H9 (cell line): Measurements from ENCODE around the gene DSE. TPM values are rescaled to one million over a fixed set of nuclear protein-coding genes. Genes with fewer than 3 reads are reported as not detected.

ENCODE experiments used
- DNase-seq: peaks from one replicate; pipeline ENCODE4 v3.0.0-alpha.2; 2017
- H2AFZ ChIP-seq: one replicate; pipeline ENCODE4 v1.6.1; 2013; ENCODE audit warnings: mild to moderate bottlenecking, low read length, control low read depth, moderate library complexity
- H2AK5ac ChIP-seq: 2 replicates; pipeline ENCODE4 v1.6.1; 2013; ENCODE audit warnings: low read length, control low read depth, mixed read lengths; ENCODE audit not compliant: insufficient read length
- H2BK120ac ChIP-seq: one replicate; pipeline ENCODE4 v1.6.1; 2013; ENCODE audit warnings: low read depth, mild to moderate bottlenecking, low read length, control low read depth, inconsistent platforms; ENCODE audit not compliant: poor library complexity, severe bottlenecking
- H2BK12ac ChIP-seq: 2 replicates; pipeline ENCODE4 v1.6.1; 2013; ENCODE audit warnings: low read length, control low read depth, mixed read lengths, low read depth; ENCODE audit not compliant: insufficient read length
- H2BK15ac ChIP-seq: 2 replicates; pipeline ENCODE4 v1.6.1; 2013; ENCODE audit warnings: low read depth, low read length, control low read depth
- H2BK20ac ChIP-seq: one replicate; pipeline ENCODE4 v1.6.1; 2013; ENCODE audit warnings: low read depth, mild to moderate bottlenecking, low read length, control low read depth, inconsistent platforms; ENCODE audit not compliant: poor library complexity, severe bottlenecking
- H2BK5ac ChIP-seq: 2 replicates; pipeline ENCODE4 v1.6.1; 2013; ENCODE audit warnings: low read length, control low read depth, mixed read lengths; ENCODE audit not compliant: insufficient read length
- H3K14ac ChIP-seq: 2 replicates; pipeline ENCODE4 v1.6.1; 2013; ENCODE audit warnings: low read length, control low read depth; ENCODE audit not compliant: insufficient read depth
- H3K18ac ChIP-seq: 2 replicates; pipeline ENCODE4 v1.6.1; 2013; ENCODE audit warnings: low read depth, mild to moderate bottlenecking, mixed read lengths, low read length, control low read depth; ENCODE audit not compliant: insufficient read length
- H3K23ac ChIP-seq: 2 replicates; pipeline ENCODE4 v1.6.1; 2013; ENCODE audit warnings: low read length, control low read depth, mixed read lengths, low read depth; ENCODE audit not compliant: insufficient read length
- H3K23me2 ChIP-seq: 2 replicates; pipeline ENCODE4 v1.6.1; 2013; ENCODE audit warnings: low read depth, mild to moderate bottlenecking, mixed read lengths, low read length, control low read depth; ENCODE audit not compliant: insufficient read length, poor library complexity, severe bottlenecking
- H3K27ac ChIP-seq: 2 replicates; pipeline ENCODE4 v1.5.1; 2013; ENCODE audit warnings: low read length, control low read depth, mixed read lengths, low read depth; ENCODE audit not compliant: insufficient read length
- H3K27me3 ChIP-seq: 2 replicates; pipeline ENCODE4 v1.6.1; 2013; ENCODE audit warnings: low read length, control low read depth, inconsistent platforms; ENCODE audit not compliant: insufficient read depth
- H3K4ac ChIP-seq: 2 replicates; pipeline ENCODE4 v1.6.1; 2013; ENCODE audit warnings: low read depth, mild to moderate bottlenecking, control low read depth, inconsistent platforms, low read length, moderate library complexity
- H3K4me1 ChIP-seq: 2 replicates; pipeline ENCODE4 v1.6.1; 2013; ENCODE audit warnings: low read length, control low read depth, inconsistent platforms; ENCODE audit not compliant: insufficient read depth
- H3K4me2 ChIP-seq: 2 replicates; pipeline ENCODE4 v1.6.1; 2013; ENCODE audit warnings: low read length, control low read depth, mixed read lengths; ENCODE audit not compliant: insufficient read length, insufficient read depth
- H3K56ac ChIP-seq: 2 replicates; pipeline ENCODE4 v1.6.1; 2013; ENCODE audit warnings: low read depth, mild to moderate bottlenecking, mixed read lengths, low read length, control low read depth; ENCODE audit not compliant: insufficient read length
- H3K79me1 ChIP-seq: 2 replicates; pipeline ENCODE4 v1.6.1; 2013; ENCODE audit warnings: low read depth, mild to moderate bottlenecking, moderate library complexity, low read length, control low read depth, inconsistent platforms; ENCODE audit not compliant: insufficient read depth, poor library complexity, severe bottlenecking
- H3K79me2 ChIP-seq: 2 replicates; pipeline ENCODE4 v1.6.1; 2013; ENCODE audit warnings: low read length, control low read depth, inconsistent platforms; ENCODE audit not compliant: insufficient read depth
- H3K9ac ChIP-seq: 2 replicates; pipeline ENCODE4 v1.6.1; 2013; ENCODE audit warnings: low read length, control low read depth, mixed read lengths; ENCODE audit not compliant: insufficient read length; ENCODE audit errors: extremely low read depth
- H3K9me3 ChIP-seq: one replicate; pipeline ENCODE4 v1.6.1; 2013; ENCODE audit warnings: low read depth, low read length, inconsistent platforms; ENCODE audit not compliant: control insufficient read depth
- H3T11ph ChIP-seq: one replicate; pipeline ENCODE4 v1.6.1; 2013; ENCODE audit warnings: mild to moderate bottlenecking, low read length, control low read depth, inconsistent platforms
- H4K20me1 ChIP-seq: one replicate; pipeline ENCODE4 v1.6.1; 2013; ENCODE audit not compliant: control insufficient read depth, insufficient read length, insufficient read depth
- H4K5ac ChIP-seq: 2 replicates; pipeline ENCODE4 v1.6.1; 2013; ENCODE audit warnings: low read depth, mild to moderate bottlenecking, mixed read lengths, low read length, control low read depth; ENCODE audit not compliant: insufficient read length
- H4K8ac ChIP-seq: replicated peaks from 2 replicates; pipeline ENCODE4 v1.6.1; 2013; ENCODE audit warnings: low read length, control low read depth, mixed read lengths, low read depth; ENCODE audit not compliant: insufficient read length
- H4K91ac ChIP-seq: 2 replicates; pipeline ENCODE4 v1.6.1; 2013; ENCODE audit warnings: low read depth, mild to moderate bottlenecking, moderate library complexity, mixed read lengths, low read length, control low read depth; ENCODE audit not compliant: insufficient read length
- H3K27ac Mint-ChIP-seq, 3 experiments: 2 replicates in 2 of 3; 3 replicates in 1 of 3; pipeline ENCODE4 v1.8.0; 2020 to 2021; ENCODE audit warnings: mixed read lengths in 3 of 3, mild to moderate bottlenecking in 1 of 3, moderate library complexity in 1 of 3
- H3K27me3 Mint-ChIP-seq: 2 replicates; pipeline ENCODE4 v1.8.0; 2021; ENCODE audit warnings: low read depth, mild to moderate bottlenecking, moderate library complexity, mixed read lengths
- H3K36me3 Mint-ChIP-seq, 3 experiments: 2 replicates in 2 of 3; 3 replicates in 1 of 3; pipeline ENCODE4 v1.8.0; 2020 to 2021; ENCODE audit warnings: low read depth in 3 of 3, mixed read lengths in 3 of 3; ENCODE audit not compliant: insufficient read depth in 1 of 3
- H3K4me1 Mint-ChIP-seq, 2 experiments: 2 replicates each; pipeline ENCODE4 v1.8.0; 2020; ENCODE audit warnings: mixed read lengths in 2 of 2
- H3K4me3 Mint-ChIP-seq, 2 experiments: 2 replicates in 1 of 2; 3 replicates in 1 of 2; pipeline ENCODE4 v1.8.0; 2020 to 2021; ENCODE audit warnings: mild to moderate bottlenecking in 2 of 2, mixed read lengths in 2 of 2, moderate library complexity in 1 of 2
- H3K9me3 Mint-ChIP-seq, 2 experiments: 2 replicates in 1 of 2; 3 replicates in 1 of 2; pipeline ENCODE4 v1.8.0; 2020; ENCODE audit warnings: mild to moderate bottlenecking in 2 of 2, mixed read lengths in 2 of 2, moderate library complexity in 1 of 2
- CTCF ChIP-seq: fragments of 200-600 bp; sonication (generic); conservative IDR thresholded peaks from 3 replicates; pipeline ENCODE4 v1.8.0; 2021; ENCODE audit warnings: antibody characterized with exemption, mild to moderate bottlenecking
- WGBS: extraction: QIAGEN DNeasy Blood & Tissue Kit; methylation state at CpG from one replicate; pipeline ENCODE4 v1.1.7; 2013; ENCODE audit warnings: missing lambda C conversion rate, low lambda C conversion rate, mixed read lengths; ENCODE audit not compliant: insufficient read length; ENCODE audit errors: extremely low coverage; 5-methylcytosine and 5-hydroxymethylcytosine counted together
- total RNA-seq: library from RNA; stranded (reverse); gene quantifications from 2 replicates; pipeline ENCODE4 v1.2.1, GENCODE V29; 2021

Gene DSE
- total RNA-seq, 1 experiment from 2014 or later: 45.6 TPM

- Histone ChIP-seq H2AK5ac (no peak overlapping the region), H3K14ac (no peak overlapping the region), H2BK120ac (no peak overlapping the region), H3K27ac (no peak overlapping the region), H2BK5ac (no peak overlapping the region), H3K18ac (no peak overlapping the region), H3T11ph (no peak overlapping the region), H3K23me2 (no peaks in the 10 kb centered on the region), H3K9ac (no peak overlapping the region), H2AFZ (no peak overlapping the region), H3K79me2 (no peaks in the 10 kb centered on the region), H4K20me1 (no peaks in the 10 kb centered on the region), H3K27me3 (no peaks in the 10 kb centered on the region), H2BK20ac (no peak overlapping the region), H2BK15ac (no peak overlapping the region), H4K91ac (no peak overlapping the region), H3K56ac (no peak overlapping the region), H3K4me2 (no peak overlapping the region), H3K4me1 (peaks cover 3% of the 10 kb centered on the region; the same call in 1 of the 2 replicates), H3K23ac (no peak overlapping the region), H3K79me1 (no peaks in the 10 kb centered on the region), H2BK12ac (no peak overlapping the region), H4K5ac (no peak overlapping the region), H3K4ac (no peak overlapping the region), H3K9me3 (no peaks in the 10 kb centered on the region), H4K8ac (no peak overlapping the region)
- Mint-ChIP-seq H3K4me3 (no peak overlapping the region), H3K4me1 (peaks cover 27 to 30% of the 10 kb centered on the region in 2 experiments), H3K36me3 (peaks cover 8 to 13% (median 10%) of the 10 kb centered on the region in 3 experiments; a peak in 5 of 7 replicates), H3K9me3 (no peaks in the 10 kb centered on the region), H3K27me3 (no peaks in the 10 kb centered on the region), H3K27ac (no peak overlapping the region; a peak in 1 of 7 replicates)
- WGBS: no CpG with 5 or more reads among the region's 7 CpGs
- no peak for DNase-seq
- TF ChIP-seq CTCF: no peak
Observed at GRCh38 chr6:116436586-116436985, 65.8 kb downstream of the DSE start.
